DOHH2 (cell line): ENCODE measurements around the gene CEMIP2.
A peak's percentile ranks its signal among the peaks of the same experiment; 100 is the strongest.

Experiments used
- H3F3A ChIP-seq: fragments of 200-600 bp; sonication (generic), shearing (Covaris generic); 2 replicates; pipeline ENCODE4 v1.6.0; 2016; ENCODE audit warnings: antibody characterized with exemption, mild to moderate bottlenecking; ENCODE audit not compliant: control insufficient read depth, insufficient read depth
- H3K27ac ChIP-seq: fragments of 200-600 bp; sonication (generic); 2 replicates; pipeline ENCODE4 v1.5.1; 2014; ENCODE audit warnings: low read depth, mild to moderate bottlenecking, low read length, moderate library complexity
- H3K27me3 ChIP-seq: fragments of 200-600 bp; sonication (generic); 2 replicates; pipeline ENCODE4 v1.6.1; 2014; ENCODE audit warnings: mild to moderate bottlenecking, low read length, mixed read lengths; ENCODE audit not compliant: control insufficient read depth
- H3K36me3 ChIP-seq: fragments of 200-600 bp; sonication (generic); 2 replicates; pipeline ENCODE4 v1.6.1; 2014; ENCODE audit warnings: mild to moderate bottlenecking, low read length, moderate library complexity, mixed read lengths; ENCODE audit not compliant: control insufficient read depth
- H3K4me1 ChIP-seq: fragments of 200-600 bp; sonication (generic); 2 replicates; pipeline ENCODE4 v1.6.1; 2014; ENCODE audit warnings: mild to moderate bottlenecking, low read length, mixed read lengths; ENCODE audit not compliant: control insufficient read depth
- H3K4me2 ChIP-seq: fragments of 200-600 bp; sonication (generic); 2 replicates; pipeline ENCODE4 v1.6.0; 2014; ENCODE audit warnings: mild to moderate bottlenecking, low read length, moderate library complexity
- H3K4me3 ChIP-seq: fragments of 200-600 bp; sonication (generic); 2 replicates; pipeline ENCODE4 v1.5.1; 2014; ENCODE audit warnings: mild to moderate bottlenecking, low read length, mixed read lengths
- H3K79me2 ChIP-seq: fragments of 200-600 bp; sonication (generic); 2 replicates; pipeline ENCODE4 v1.6.1; 2014; ENCODE audit warnings: mild to moderate bottlenecking, low read length, mixed read lengths; ENCODE audit not compliant: control insufficient read depth
- H3K9me2 ChIP-seq: fragments of 200-600 bp; sonication (generic); replicated peaks from 2 replicates; pipeline ENCODE4 v1.6.1; 2014; ENCODE audit warnings: mild to moderate bottlenecking, low read length, mixed read lengths; ENCODE audit not compliant: control insufficient read depth
- H3K9me3 ChIP-seq: fragments of 200-600 bp; sonication (generic); 2 replicates; pipeline ENCODE4 v1.6.1; 2014; ENCODE audit warnings: antibody characterized with exemption, low read length, mixed read lengths; ENCODE audit not compliant: control insufficient read depth, insufficient read depth
- H4K20me1 ChIP-seq: fragments of 200-600 bp; sonication (generic); 2 replicates; pipeline ENCODE4 v1.6.0; 2014; ENCODE audit warnings: low read depth, mild to moderate bottlenecking, antibody characterized with exemption, low read length, moderate library complexity; ENCODE audit not compliant: control insufficient read depth, insufficient read depth
- EZH2phosphoT487 ChIP-seq: fragments of 200-600 bp; sonication (generic); IDR thresholded peaks from 2 replicates; pipeline ENCODE4 v1.6.1; 2017; ENCODE audit warnings: borderline replicate concordance, mild to moderate bottlenecking, antibody characterized with exemption, low read length, moderate library complexity, mixed read lengths
- TF ChIP-seq, protein P1 (sequence below): fragments of 200-600 bp; sonication (generic); IDR thresholded peaks from one replicate; pipeline ENCODE4 v1.5.1; 2014; ENCODE audit warnings: antibody characterized with exemption, mild to moderate bottlenecking, low read depth, low read length; ENCODE audit not compliant: poor library complexity, severe bottlenecking

Gene CEMIP2

DNA sequence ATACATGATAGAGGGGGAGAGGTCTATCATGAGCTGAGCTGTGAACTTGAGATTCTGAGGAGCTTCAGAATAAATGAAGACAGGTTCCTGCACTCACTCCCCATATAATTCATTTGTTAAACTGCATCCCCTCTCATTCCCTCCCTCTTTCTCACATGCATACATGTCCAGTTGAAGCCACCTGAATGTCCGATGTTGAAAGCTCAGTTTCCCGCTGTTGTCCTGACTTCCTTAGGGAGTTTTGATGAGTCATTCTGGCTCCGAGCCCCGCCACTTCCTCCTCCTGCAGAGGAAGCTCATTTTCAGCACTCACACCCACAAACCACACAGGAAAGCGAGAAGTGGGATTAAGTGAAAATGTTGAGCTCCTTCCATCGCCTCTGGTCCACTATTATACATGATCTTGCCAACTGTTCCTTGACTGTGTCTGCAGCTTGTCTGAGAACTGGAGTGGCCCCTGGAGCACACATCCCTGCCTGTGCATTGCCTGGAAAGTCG is 121.2 kb downstream of the CEMIP2 start:
- H3K79me2 ChIP-seq: no peaks in the 10 kb centered on the region
- H3F3A ChIP-seq: no peaks in the 10 kb centered on the region
- H3K9me2 ChIP-seq: no peaks in the 10 kb centered on the region
- no peaks in the 10 kb centered on the region for H3K36me3 ChIP-seq
- no peak overlapping the region for H3K4me3 ChIP-seq
- no peak overlapping the region for H3K27ac ChIP-seq
- no peaks in the 10 kb centered on the region; the same call in 1 of the 2 replicates for H3K27me3 ChIP-seq
- no peaks in the 10 kb centered on the region for H4K20me1 ChIP-seq
- no peaks in the 10 kb centered on the region for H3K9me3 ChIP-seq
- TF ChIP-seq EZH2phosphoT487: no peak
- TF ChIP-seq, protein P1, sequence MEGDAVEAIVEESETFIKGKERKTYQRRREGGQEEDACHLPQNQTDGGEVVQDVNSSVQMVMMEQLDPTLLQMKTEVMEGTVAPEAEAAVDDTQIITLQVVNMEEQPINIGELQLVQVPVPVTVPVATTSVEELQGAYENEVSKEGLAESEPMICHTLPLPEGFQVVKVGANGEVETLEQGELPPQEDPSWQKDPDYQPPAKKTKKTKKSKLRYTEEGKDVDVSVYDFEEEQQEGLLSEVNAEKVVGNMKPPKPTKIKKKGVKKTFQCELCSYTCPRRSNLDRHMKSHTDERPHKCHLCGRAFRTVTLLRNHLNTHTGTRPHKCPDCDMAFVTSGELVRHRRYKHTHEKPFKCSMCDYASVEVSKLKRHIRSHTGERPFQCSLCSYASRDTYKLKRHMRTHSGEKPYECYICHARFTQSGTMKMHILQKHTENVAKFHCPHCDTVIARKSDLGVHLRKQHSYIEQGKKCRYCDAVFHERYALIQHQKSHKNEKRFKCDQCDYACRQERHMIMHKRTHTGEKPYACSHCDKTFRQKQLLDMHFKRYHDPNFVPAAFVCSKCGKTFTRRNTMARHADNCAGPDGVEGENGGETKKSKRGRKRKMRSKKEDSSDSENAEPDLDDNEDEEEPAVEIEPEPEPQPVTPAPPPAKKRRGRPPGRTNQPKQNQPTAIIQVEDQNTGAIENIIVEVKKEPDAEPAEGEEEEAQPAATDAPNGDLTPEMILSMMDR: no peak
- H3K4me2 ChIP-seq: 0 out of 2 replicates have a peak overlapping the region, but pooled peaks have one; percentile 5
- H3K4me1 ChIP-seq: peaks cover 8% of the 10 kb centered on the region

DNA sequence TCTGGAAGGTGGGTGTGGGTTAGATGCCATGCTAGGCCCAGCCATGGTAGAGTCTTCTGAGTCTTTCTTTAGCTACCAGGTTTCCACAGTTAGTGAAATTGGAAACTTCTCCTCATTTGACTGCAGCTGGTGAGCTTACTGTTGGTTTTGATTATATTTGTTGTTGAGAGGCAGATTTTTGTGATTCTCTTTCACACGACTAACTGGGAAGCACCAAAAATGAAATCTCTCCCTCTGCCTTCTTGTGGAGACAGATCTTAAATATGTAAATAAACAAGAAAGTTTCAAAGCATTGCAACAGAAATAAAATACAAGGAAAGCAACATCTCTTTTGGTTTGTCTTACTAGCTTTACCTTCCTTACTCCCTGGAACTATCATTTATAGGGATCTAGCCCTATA is 122.2 kb downstream of the CEMIP2 start:
- no peak overlapping the region for H3K4me3 ChIP-seq
- no peaks in the 10 kb centered on the region for H3K9me2 ChIP-seq
- no peak overlapping the region for H3K27ac ChIP-seq
- no peaks in the 10 kb centered on the region for H4K20me1 ChIP-seq
- H3K27me3 ChIP-seq: no peaks in the 10 kb centered on the region; the same call in 1 of the 2 replicates
- no peaks in the 10 kb centered on the region for H3K36me3 ChIP-seq
- H3K79me2 ChIP-seq: no peaks in the 10 kb centered on the region
- no peaks in the 10 kb centered on the region for H3K9me3 ChIP-seq
- peaks cover 8% of the 10 kb centered on the region for H3K4me1 ChIP-seq
- H3F3A ChIP-seq: no peaks in the 10 kb centered on the region
- TF ChIP-seq EZH2phosphoT487: no peak
- TF ChIP-seq, protein P1: no peak
- H3K4me2 ChIP-seq: no peak overlapping the region

DNA sequence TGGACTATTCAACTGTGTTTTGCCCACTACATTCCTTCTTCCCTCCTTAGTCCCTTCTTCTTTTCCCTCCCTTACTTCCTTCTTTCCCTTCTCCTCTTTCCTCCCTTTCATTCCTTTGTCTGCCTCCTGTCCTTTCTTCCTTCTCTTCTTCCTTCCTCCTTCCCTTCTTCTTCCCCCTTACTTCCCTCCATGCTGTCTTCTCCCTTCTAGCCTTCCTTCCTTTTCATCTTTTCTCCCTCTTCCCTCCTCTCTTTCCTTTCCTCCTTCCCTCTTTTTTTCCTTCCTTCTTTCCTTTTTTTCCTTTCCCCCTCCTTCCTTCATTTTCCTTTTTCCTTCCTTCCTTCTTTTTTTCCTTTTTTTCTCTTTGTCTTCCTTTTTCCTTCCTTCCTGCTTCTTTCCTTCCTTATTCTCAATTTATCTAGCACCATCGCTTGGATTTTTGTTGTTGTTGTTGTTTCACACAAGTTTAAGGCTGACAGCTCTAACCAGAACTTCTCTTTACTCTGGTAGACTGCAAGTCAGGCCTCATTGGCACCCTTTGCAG is 123.4 kb downstream of the CEMIP2 start:
- no peaks in the 10 kb centered on the region for H3K79me2 ChIP-seq
- H3K4me1 ChIP-seq: peaks cover 8% of the 10 kb centered on the region
- H3F3A ChIP-seq: no peaks in the 10 kb centered on the region
- no peak for TF ChIP-seq EZH2phosphoT487
- TF ChIP-seq, protein P1: no peak
- H3K36me3 ChIP-seq: no peaks in the 10 kb centered on the region
- H3K4me2 ChIP-seq: no peak overlapping the region
- no peak overlapping the region for H3K4me3 ChIP-seq
- no peaks in the 10 kb centered on the region for H3K9me3 ChIP-seq
- no peak overlapping the region for H3K27ac ChIP-seq
- H4K20me1 ChIP-seq: no peaks in the 10 kb centered on the region
- no peaks in the 10 kb centered on the region; the same call in 1 of the 2 replicates for H3K27me3 ChIP-seq
- H3K9me2 ChIP-seq: no peaks in the 10 kb centered on the region
